ENCODE data around the gene ABCF3. TPM values are rescaled to one million over a fixed set of nuclear protein-coding genes. Genes with fewer than 3 reads are reported as not detected.

ABCF3 gene
- total and polyA plus RNA-seq, 2 of the 13 experiments (the other 11 are each of a cell fraction or from before 2014, with no cell fraction given): 38.8 to 46.5 TPM

GRCh38 chr3:184173374-184173722, 12.7 kb upstream of the ABCF3 start:
- H3K27ac ChIP-seq (ENCODE audit: extremely low read length, insufficient read depth, low read length): no peak overlapping the region
- in situ Hi-C loops (cut with HindIII; ENCODE audit: extremely low pct_ligation_motif_present, low pct_unique_long_range_greater_than_20kb): no loop called here
- WGBS (ENCODE audit: low lambda C conversion rate): 100% methylated on average over 2 of the region's 2 CpGs

More at GRCh38 chr3:184173374-184173722, 12.7 kb upstream of the ABCF3 start:
- Histone ChIP-seq H3K79me2 (ENCODE audit: insufficient read depth, low read length) (peaks cover 23% of the 10 kb centered on the region), H3K4me3 (replicated peaks in 1 of 3; ENCODE audit: insufficient read depth in 1 of 3, low read depth in 2 of 3, low read length in 3 of 3) (no peak overlapping the region), H3K36me3 (replicated peaks in 1 of 2; ENCODE audit: control insufficient read depth in 1 of 2, insufficient read depth in 2 of 2, low read length in 2 of 2) (peaks cover 14 to 47% of the 10 kb centered on the region in 2 experiments), H3K27me3 (ENCODE audit: control insufficient read depth in 1 of 2, insufficient read depth in 2 of 2, low read length in 2 of 2) (no peaks in the 10 kb centered on the region; a peak in 1 of 5 replicates), H2AFZ (ENCODE audit: low read length) (no peak overlapping the region), H3K4me2 (ENCODE audit: low read depth, low read length) (no peak overlapping the region), H3K9ac (ENCODE audit: insufficient read depth, low read depth, low read length) (no peak overlapping the region), H3K4me1 (ENCODE audit: insufficient read depth, low read length) (peaks cover 24% of the 10 kb centered on the region), H3K9me3 (ENCODE audit: low read length) (no peaks in the 10 kb centered on the region), H4K20me1 (ENCODE audit: insufficient read depth, low read length) (no peaks in the 10 kb centered on the region; the same call in 1 of the 2 replicates)
- no TSS peak for BruUV-seq (replicated peaks)
- intact Hi-C loops (cut with micrococcal nuclease; ENCODE audit: unreplicated experiment): no loop called here
- no peak for TF ChIP-seq ISL2 (CRISPR knock-in tag; IDR thresholded peaks at IDR 0.05)
- TF ChIP-seq TEF (CRISPR knock-in tag; IDR thresholded peaks at IDR 0.05): no peak
- TF ChIP-seq ETS1 (CRISPR knock-in tag; IDR thresholded peaks at IDR 0.05): no peak
- TF ChIP-seq ZBTB49 (CRISPR knock-in tag; IDR thresholded peaks at IDR 0.05; ENCODE audit: borderline replicate concordance): no peak
- TF ChIP-seq ZNF24 (IDR thresholded peaks at IDR 0.05): no peak
- no peak for TF ChIP-seq MTERF4 (CRISPR knock-in tag; IDR thresholded peaks at IDR 0.05)
- TF ChIP-seq ZNF577 (CRISPR knock-in tag; IDR thresholded peaks at IDR 0.05; ENCODE audit: borderline replicate concordance, low read depth): no peak
- TF ChIP-seq ZNF543 (CRISPR knock-in tag; IDR thresholded peaks at IDR 0.05): no peak
- TF ChIP-seq ARNT2 (CRISPR knock-in tag; IDR thresholded peaks at IDR 0.05; ENCODE audit: low read depth): no peak
- POLR2A ChIA-PET: interaction anchor here (0.7 to 1.2 kb wide), 5 partner anchors 12 to 73 kb away, joined by 3 to 5 read pairs (median 4); partner anchors contain the start of gene ABCF3
- DNase-seq (ENCODE audit: low spot score) (no peak), FAIRE-seq (no peak), ATAC-seq (no peak)
- CTCF ChIA-PET (ENCODE audit: low intra/inter-chr PET ratio, low total read pairs): no interaction called here

Data from HepG2 (cell line).